ENCODE data around the gene PMFBP1.
A peak's percentile ranks its signal among the peaks of the same experiment; 100 is the strongest.

PMFBP1 gene

GRCh38 chr16:72188541-72188940 lies 16.6 kb upstream of the PMFBP1 start:
- FAIRE-seq (no peak), DNase-seq (ENCODE audit: insufficient read length, low spot score) (no peak)

GRCh38 chr16:72187551-72187950 lies 15.6 kb upstream of the PMFBP1 start:
- FAIRE-seq: peak; percentile 55
- DNase-seq (ENCODE audit: insufficient read length, low spot score): no peak

GRCh38 chr16:72182976-72183375 lies 11.0 kb upstream of the PMFBP1 start:
- FAIRE-seq (peak; percentile 23), DNase-seq (ENCODE audit: insufficient read length, low spot score) (no peak)

GRCh38 chr16:72179204-72179970 lies 7.4 kb upstream of the PMFBP1 start:
- no peak for FAIRE-seq
- DNase-seq (ENCODE audit: insufficient read length, low spot score): no peak

- peak; percentile 44 for FAIRE-seq
- no peak for DNase-seq (ENCODE audit: insufficient read length, low spot score)
Measured at GRCh38 chr16:72174726-72175125, 2.8 kb upstream of the PMFBP1 start.

GRCh38 chr16:72173997-72174396 lies 2.0 kb upstream of the PMFBP1 start:
- no peak for DNase-seq (ENCODE audit: insufficient read length, low spot score)
- peak; percentile 76 for FAIRE-seq

DNA sequence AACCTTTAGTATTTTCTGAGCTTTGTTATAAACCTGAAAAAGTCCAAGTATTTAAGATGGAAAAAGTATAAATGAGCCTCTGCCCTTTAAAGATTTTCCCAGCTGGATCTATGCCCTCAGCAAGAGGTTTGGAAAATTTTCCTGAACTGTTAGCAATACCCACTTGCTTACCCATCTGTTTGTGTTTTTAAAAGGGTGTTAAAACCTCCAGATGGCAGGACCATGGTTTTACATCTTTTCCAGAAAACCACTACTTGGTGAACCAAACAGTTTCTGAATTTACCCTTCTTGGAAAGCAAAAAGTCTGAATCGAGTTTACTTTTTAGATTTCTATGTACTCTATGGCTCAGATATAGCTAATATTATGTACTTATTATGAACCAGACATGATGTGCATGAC lies 719 bp downstream of the PMFBP1 start:
- FAIRE-seq: no peak
- DNase-seq (ENCODE audit: insufficient read length, low spot score): no peak

DNA sequence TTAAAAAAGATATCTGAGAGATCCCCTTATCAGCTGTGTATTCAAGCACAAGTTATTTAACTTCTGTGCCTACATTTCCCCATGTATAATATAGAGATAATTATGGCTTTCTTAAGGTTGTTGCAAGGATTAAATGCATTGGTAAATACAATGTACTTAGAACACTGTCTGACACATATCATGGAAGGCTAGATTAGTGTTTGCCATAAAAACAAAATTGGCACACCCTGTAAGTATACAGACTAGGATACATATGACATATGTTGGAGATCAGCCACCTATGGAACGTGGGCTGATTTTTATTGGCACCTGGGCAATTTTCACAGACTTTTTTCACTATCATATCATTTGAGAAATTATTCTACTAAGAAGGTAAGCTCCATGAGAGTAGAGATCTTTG lies 2.2 kb downstream of the PMFBP1 start:
- FAIRE-seq: peak; percentile 20
- no peak for DNase-seq (ENCODE audit: insufficient read length, low spot score)

- FAIRE-seq: peak; percentile 36
- DNase-seq (ENCODE audit: insufficient read length, low spot score): no peak
Measured at GRCh38 chr16:72168365-72168764, 3.6 kb downstream of the PMFBP1 start.

DNA sequence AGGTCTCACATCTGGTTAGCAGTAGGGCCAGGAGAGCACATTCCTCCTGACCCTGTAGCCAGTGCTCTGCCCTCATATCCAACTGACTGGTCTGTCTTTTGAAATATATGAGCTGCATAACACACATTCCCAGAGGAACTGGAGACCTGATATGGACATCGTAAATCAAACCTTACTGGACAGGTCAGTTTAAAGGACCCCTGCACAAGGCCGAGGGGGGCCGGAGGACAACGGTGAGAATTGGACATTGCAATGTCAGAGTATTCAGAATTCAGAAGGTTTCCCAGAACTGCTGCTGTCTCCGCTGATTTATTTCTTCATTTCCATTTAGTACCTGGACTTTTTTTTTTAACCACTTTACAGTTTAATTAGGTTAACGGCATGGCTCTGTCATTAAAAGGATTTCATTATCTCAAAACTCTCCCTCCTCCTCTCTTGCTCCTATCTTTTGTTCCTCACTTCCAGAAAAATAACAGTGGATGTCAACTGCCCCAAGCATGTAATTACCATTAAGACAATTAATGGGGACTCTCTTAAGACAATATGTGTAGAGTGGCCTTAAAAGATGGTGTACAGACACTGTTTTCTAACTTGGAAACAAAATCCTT lies 4.9 kb downstream of the PMFBP1 start:
- DNase-seq (ENCODE audit: insufficient read length, low spot score) (no peak), FAIRE-seq (peak; percentile 69)

- DNase-seq (ENCODE audit: insufficient read length, low spot score) (no peak), FAIRE-seq (no peak)
Measured at GRCh38 chr16:72166151-72166550, 5.8 kb downstream of the PMFBP1 start.

DNA sequence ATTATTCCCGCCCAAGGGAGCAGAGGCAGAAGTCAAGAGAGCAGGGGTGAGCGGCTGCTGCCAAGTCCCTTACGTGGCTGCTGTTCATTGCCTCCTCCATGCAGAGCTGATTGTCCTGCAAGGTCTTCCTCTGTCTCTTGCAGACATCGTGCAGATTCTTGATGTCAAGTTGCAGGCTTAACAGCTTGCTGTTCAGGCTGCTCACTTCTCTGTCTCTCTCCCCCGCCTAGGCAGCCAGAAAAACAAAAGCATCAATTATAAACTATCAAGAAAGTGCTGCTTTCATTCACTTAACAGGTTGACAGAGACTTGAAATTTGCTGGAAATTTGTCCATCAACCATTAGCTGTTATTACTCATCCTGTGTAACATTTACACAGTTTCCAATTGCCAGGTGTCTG lies 7.3 kb downstream of the PMFBP1 start:
- no peak for DNase-seq (ENCODE audit: insufficient read length, low spot score)
- FAIRE-seq: peak; percentile 74

DNA sequence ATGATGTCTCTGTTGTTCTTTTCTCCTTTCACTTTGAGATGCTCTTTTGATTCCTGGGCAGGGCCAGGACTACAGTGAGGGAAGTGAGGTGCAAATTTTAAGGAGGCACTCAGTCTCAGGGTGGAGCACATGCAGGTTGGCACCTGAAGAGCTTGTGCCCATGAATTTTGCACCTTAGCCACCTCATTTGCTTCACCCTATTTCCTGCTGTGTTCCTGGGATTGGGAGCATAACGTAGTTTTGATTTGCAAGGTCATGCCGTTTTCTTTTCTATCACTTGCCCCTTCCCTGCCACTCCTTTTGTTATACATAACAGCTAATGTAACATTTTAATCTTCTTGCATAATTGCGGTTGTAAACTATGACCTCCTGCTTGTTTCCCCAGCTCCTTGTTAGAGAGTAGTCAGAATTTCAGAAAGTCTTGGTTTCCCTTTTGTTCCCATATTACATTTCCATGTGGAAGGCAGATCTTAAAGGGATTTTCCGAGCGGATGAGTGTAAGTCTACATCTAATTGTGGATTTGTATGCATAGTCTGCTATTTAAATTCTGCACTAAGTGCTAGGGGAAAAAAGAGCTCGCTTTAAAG lies 9.8 kb downstream of the PMFBP1 start:
- DNase-seq (ENCODE audit: insufficient read length, low spot score) (no peak), FAIRE-seq (no peak)

GRCh38 chr16:72159801-72160200 lies 12.2 kb downstream of the PMFBP1 start:
- peak; percentile 59 for FAIRE-seq
- DNase-seq (ENCODE audit: insufficient read length, low spot score): no peak

DNA sequence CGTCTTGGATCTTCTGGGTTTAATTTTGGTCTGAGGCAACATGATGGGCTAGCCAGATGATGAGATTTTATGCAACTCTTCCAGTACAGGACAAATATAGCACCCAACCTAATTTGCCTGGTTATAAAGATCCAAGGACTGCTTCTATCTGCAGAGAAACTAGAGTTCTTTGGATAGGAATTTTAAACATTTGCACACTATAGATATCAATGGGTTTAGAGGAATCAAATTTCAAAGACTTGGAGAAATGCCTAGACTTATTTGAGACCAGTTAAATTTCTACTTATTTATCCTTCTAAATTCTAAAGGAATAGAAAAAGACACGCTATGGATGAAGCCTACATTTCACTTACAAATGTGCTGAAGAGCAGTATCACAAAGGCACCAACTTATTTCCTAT lies 12.6 kb downstream of the PMFBP1 start:
- DNase-seq (ENCODE audit: insufficient read length, low spot score): no peak
- FAIRE-seq: no peak

- FAIRE-seq (peak; percentile 63), DNase-seq (ENCODE audit: insufficient read length, low spot score) (peak; percentile 33)
Measured at GRCh38 chr16:72149676-72150464, 22.1 kb downstream of the PMFBP1 start.

DNA sequence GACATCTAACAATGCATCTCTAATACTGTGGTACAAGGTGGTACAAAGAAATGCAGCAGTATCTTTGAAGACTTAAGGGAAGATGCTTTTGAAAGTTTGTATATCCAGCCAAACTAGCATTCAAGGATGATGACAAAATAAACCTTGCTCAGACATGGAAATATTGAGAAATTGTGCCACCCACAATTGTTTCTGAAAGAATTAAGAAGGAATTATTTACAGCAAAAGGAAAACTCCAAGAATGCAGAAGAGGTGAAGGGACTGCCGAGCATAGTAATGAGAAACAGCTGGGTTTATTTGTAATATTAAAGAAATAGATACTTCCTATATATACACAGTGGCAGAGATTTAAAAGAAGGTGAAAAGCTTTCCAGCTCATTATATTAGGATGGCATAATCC lies 29.5 kb downstream of the PMFBP1 start:
- FAIRE-seq (no peak), DNase-seq (ENCODE audit: insufficient read length, low spot score) (no peak)

GRCh38 chr16:72139908-72140307 lies 32.0 kb downstream of the PMFBP1 start:
- FAIRE-seq (no peak), DNase-seq (ENCODE audit: insufficient read length, low spot score) (no peak)

DNA sequence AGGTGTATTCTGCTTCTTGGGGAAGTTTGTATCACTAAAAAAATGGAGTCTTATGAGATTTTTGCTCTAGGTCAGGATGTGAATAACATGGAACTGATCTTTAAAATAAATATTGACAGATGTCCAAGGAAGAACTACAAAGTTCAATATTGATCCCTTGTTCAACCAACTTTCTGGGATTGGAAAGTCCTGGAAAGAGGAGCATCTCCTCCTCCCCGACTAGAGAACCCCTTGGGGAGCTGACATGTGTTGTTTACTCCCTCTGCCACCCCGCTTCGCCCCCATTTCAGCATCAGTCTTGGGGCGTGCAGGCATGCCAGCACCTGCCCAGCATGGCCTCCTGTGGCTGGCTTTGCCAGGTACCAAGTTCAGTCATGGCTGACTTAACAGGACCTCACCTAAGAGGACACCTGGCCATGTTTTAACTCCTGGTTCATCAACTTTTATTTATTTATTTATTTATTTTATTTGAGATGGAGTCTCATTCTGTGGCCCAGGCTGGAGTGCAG lies 33.8 kb downstream of the PMFBP1 start:
- FAIRE-seq (no peak), DNase-seq (ENCODE audit: insufficient read length, low spot score) (no peak)

- FAIRE-seq (peak; percentile 51), DNase-seq (ENCODE audit: insufficient read length, low spot score) (no peak)
Measured at GRCh38 chr16:72137380-72138063, 34.4 kb downstream of the PMFBP1 start.

Data from HTR-8/SVneo (cell line).